Measurements from ENCODE around the gene TAGLN3.

Gene TAGLN3

GRCh38 chr3:112003321-112004080 lies 4.8 kb downstream of the TAGLN3 start:
- Histone ChIP-seq H3K79me2 (ENCODE audit: insufficient read depth, low read length) (no peaks in the 10 kb centered on the region), H3K4me3 (ENCODE audit: insufficient read depth, low read length, poor library complexity, severe bottlenecking) (no peak overlapping the region), H3K27ac (ENCODE audit: low read depth, low read length) (no peak overlapping the region), H4K20me1 (ENCODE audit: low read depth, low read length) (no peaks in the 10 kb centered on the region), H3K9ac (ENCODE audit: low read length) (no peak overlapping the region), H3K9me3 (ENCODE audit: insufficient read depth, low read length) (no peaks in the 10 kb centered on the region), H3F3A (ENCODE audit: insufficient read depth) (no peaks in the 10 kb centered on the region), H3K36me3 (ENCODE audit: low read length) (no peaks in the 10 kb centered on the region), H3K4me2 (ENCODE audit: low read depth, low read length, poor library complexity, severe bottlenecking) (no peak overlapping the region), H3K27me3 (ENCODE audit: low read length) (no peaks in the 10 kb centered on the region), H2AFZ (ENCODE audit: low read depth, low read length, severe bottlenecking) (no peak overlapping the region), H3K9me2 (replicated peaks; ENCODE audit: insufficient read depth, low read length) (no peaks in the 10 kb centered on the region)
- no peak for TF ChIP-seq EZH2phosphoT487 (conservative IDR thresholded peaks at IDR 0.05; ENCODE audit: low read length)
- no peak for TF ChIP-seq CTCF (IDR thresholded peaks at IDR 0.05; ENCODE audit: insufficient read depth, low read length, poor library complexity, severe bottlenecking)

GRCh38 chr3:112004187-112004586 lies 5.5 kb downstream of the TAGLN3 start:
- Histone ChIP-seq H3F3A (ENCODE audit: insufficient read depth) (no peaks in the 10 kb centered on the region), H3K4me2 (ENCODE audit: low read depth, low read length, poor library complexity, severe bottlenecking) (no peak overlapping the region), H2AFZ (ENCODE audit: low read depth, low read length, severe bottlenecking) (no peak overlapping the region), H3K79me2 (ENCODE audit: insufficient read depth, low read length) (no peaks in the 10 kb centered on the region), H3K9me3 (ENCODE audit: insufficient read depth, low read length) (no peaks in the 10 kb centered on the region), H3K27me3 (ENCODE audit: low read length) (no peaks in the 10 kb centered on the region), H3K4me3 (ENCODE audit: insufficient read depth, low read length, poor library complexity, severe bottlenecking) (no peak overlapping the region), H3K9me2 (replicated peaks; ENCODE audit: insufficient read depth, low read length) (no peaks in the 10 kb centered on the region), H3K27ac (ENCODE audit: low read depth, low read length) (no peak overlapping the region), H3K9ac (ENCODE audit: low read length) (no peak overlapping the region), H4K20me1 (ENCODE audit: low read depth, low read length) (no peaks in the 10 kb centered on the region), H3K36me3 (ENCODE audit: low read length) (no peaks in the 10 kb centered on the region)
- no peak for TF ChIP-seq CTCF (IDR thresholded peaks at IDR 0.05; ENCODE audit: insufficient read depth, low read length, poor library complexity, severe bottlenecking)
- no peak for TF ChIP-seq EZH2phosphoT487 (conservative IDR thresholded peaks at IDR 0.05; ENCODE audit: low read length)

GRCh38 chr3:112004669-112005068 lies 5.9 kb downstream of the TAGLN3 start:
- H3K4me2 ChIP-seq (ENCODE audit: low read depth, low read length, poor library complexity, severe bottlenecking): no peak overlapping the region
- no peaks in the 10 kb centered on the region for H3K27me3 ChIP-seq (ENCODE audit: low read length)
- no peaks in the 10 kb centered on the region for H4K20me1 ChIP-seq (ENCODE audit: low read depth, low read length)
- TF ChIP-seq EZH2phosphoT487 (conservative IDR thresholded peaks at IDR 0.05; ENCODE audit: low read length) (no peak), CTCF (IDR thresholded peaks at IDR 0.05; ENCODE audit: insufficient read depth, low read length, poor library complexity, severe bottlenecking) (no peak)
- no peaks in the 10 kb centered on the region for H3K9me2 ChIP-seq (replicated peaks; ENCODE audit: insufficient read depth, low read length)
- no peaks in the 10 kb centered on the region for H3K9me3 ChIP-seq (ENCODE audit: insufficient read depth, low read length)
- H3K4me3 ChIP-seq (ENCODE audit: insufficient read depth, low read length, poor library complexity, severe bottlenecking): no peak overlapping the region
- H3K36me3 ChIP-seq (ENCODE audit: low read length): no peaks in the 10 kb centered on the region
- no peak overlapping the region for H2AFZ ChIP-seq (ENCODE audit: low read depth, low read length, severe bottlenecking)
- H3K9ac ChIP-seq (ENCODE audit: low read length): no peak overlapping the region
- no peak overlapping the region for H3K27ac ChIP-seq (ENCODE audit: low read depth, low read length)
- H3F3A ChIP-seq (ENCODE audit: insufficient read depth): no peaks in the 10 kb centered on the region
- no peaks in the 10 kb centered on the region for H3K79me2 ChIP-seq (ENCODE audit: insufficient read depth, low read length)

Data from SU-DHL-6 (cell line).